RWPE2 (cell line): Measurements from ENCODE around the gene ARF1.

Source experiments
- ATAC-seq: fragments of 200-7000 bp; cut with Tn5 transposase; 3 replicates; pipeline ENCODE4 v1.9.1; 2021; ENCODE audit warnings: low read depth
- DNase-seq: peaks from one replicate; pipeline ENCODE4 v3.0.0-alpha.2; 2020; ENCODE audit warnings: low spot score
- H3K27ac ChIP-seq: fragments of 450-650 bp; 2 replicates; pipeline ENCODE4 v1.5.1; 2017; ENCODE audit warnings: mild to moderate bottlenecking; ENCODE audit not compliant: poor library complexity, severe bottlenecking
- H3K27me3 ChIP-seq: fragments of 250-450 bp; sonication (Bioruptor Pico); 2 replicates; pipeline ENCODE4 v1.5.1; 2021; ENCODE audit warnings: mild to moderate bottlenecking, moderate library complexity; ENCODE audit not compliant: insufficient read depth, poor library complexity, severe bottlenecking
- H3K36me3 ChIP-seq: fragments of 250-450 bp; sonication (Bioruptor Pico); 2 replicates; pipeline ENCODE4 v1.5.1; 2020; ENCODE audit warnings: low read depth, mild to moderate bottlenecking, moderate library complexity
- H3K4me1 ChIP-seq: fragments of 250-450 bp; sonication (Bioruptor Pico); 2 replicates; pipeline ENCODE4 v1.5.1; 2021; ENCODE audit warnings: mild to moderate bottlenecking, moderate library complexity; ENCODE audit not compliant: insufficient read depth, poor library complexity, severe bottlenecking
- H3K4me3 ChIP-seq: fragments of 250-450 bp; sonication (Bioruptor Pico); 2 replicates; pipeline ENCODE4 v1.5.1; 2021; ENCODE audit warnings: mild to moderate bottlenecking, moderate library complexity; ENCODE audit not compliant: severe bottlenecking
- H3K9me3 ChIP-seq: fragments of 250-450 bp; sonication (Bioruptor Pico); 2 replicates; pipeline ENCODE4 v1.5.1; 2021; ENCODE audit warnings: mild to moderate bottlenecking, moderate library complexity; ENCODE audit not compliant: severe bottlenecking
- TF ChIP-seq, protein P1 (sequence below): fragments of 450-650 bp; IDR thresholded peaks from one replicate; pipeline ENCODE4 v1.5.1; 2017; ENCODE audit warnings: mild to moderate bottlenecking, moderate library complexity; ENCODE audit not compliant: poor library complexity, severe bottlenecking

Gene ARF1

DNA sequence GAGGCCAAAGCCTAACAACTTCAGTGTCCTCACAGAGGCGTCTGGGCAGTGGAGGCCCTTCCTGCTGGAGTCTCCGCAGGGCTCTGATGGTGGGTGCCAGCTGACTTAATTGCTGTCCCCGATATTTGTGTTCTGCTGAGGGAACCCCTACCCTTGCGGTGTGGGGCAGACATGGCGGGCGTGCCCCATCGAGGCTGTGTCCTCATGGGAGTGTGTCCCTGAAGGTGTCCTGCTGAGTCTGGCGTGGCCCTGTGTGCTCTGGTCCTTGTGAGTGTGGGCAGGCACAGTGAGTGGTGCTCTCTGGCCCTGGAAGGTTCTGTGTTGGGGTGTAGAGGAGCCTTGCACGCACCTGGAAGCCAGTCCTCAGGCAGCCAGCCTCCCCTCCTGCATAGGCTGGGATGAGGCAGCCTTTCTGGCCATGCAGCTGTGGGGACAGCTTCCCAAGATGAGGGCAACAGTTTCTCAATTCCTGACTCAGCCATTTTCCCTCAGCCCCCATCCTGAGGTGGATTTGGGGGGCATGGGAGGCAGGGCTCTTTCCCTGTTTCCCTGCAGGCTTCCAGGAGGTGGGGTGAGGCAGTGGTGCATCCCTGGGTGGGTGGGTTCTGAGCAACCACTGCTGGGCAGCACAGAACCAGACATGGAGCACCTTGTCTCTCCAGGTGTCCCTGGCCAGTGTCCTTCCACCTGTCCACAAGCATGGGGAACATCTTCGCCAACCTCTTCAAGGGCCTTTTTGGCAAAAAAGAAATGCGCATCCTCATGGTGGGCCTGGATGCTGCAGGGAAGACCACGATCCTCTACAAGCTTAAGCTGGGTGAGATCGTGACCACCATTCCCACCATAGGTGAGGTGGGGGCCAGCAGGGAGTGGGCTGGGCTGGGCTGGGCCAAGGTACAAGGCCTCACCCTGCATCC is 14.2 kb downstream of the ARF1 start:
- ATAC-seq (no peak), DNase-seq (no peak)
- peaks cover 17% of the 10 kb centered on the region for H3K36me3 ChIP-seq
- H3K4me1 ChIP-seq = no peaks in the 10 kb centered on the region
- no peaks in the 10 kb centered on the region for H3K9me3 ChIP-seq
- no peak overlapping the region for H3K27ac ChIP-seq
- H3K4me3 ChIP-seq = no peak overlapping the region
- H3K27me3 ChIP-seq = no peaks in the 10 kb centered on the region
- TF ChIP-seq, protein P1, sequence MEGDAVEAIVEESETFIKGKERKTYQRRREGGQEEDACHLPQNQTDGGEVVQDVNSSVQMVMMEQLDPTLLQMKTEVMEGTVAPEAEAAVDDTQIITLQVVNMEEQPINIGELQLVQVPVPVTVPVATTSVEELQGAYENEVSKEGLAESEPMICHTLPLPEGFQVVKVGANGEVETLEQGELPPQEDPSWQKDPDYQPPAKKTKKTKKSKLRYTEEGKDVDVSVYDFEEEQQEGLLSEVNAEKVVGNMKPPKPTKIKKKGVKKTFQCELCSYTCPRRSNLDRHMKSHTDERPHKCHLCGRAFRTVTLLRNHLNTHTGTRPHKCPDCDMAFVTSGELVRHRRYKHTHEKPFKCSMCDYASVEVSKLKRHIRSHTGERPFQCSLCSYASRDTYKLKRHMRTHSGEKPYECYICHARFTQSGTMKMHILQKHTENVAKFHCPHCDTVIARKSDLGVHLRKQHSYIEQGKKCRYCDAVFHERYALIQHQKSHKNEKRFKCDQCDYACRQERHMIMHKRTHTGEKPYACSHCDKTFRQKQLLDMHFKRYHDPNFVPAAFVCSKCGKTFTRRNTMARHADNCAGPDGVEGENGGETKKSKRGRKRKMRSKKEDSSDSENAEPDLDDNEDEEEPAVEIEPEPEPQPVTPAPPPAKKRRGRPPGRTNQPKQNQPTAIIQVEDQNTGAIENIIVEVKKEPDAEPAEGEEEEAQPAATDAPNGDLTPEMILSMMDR = no peak

DNA sequence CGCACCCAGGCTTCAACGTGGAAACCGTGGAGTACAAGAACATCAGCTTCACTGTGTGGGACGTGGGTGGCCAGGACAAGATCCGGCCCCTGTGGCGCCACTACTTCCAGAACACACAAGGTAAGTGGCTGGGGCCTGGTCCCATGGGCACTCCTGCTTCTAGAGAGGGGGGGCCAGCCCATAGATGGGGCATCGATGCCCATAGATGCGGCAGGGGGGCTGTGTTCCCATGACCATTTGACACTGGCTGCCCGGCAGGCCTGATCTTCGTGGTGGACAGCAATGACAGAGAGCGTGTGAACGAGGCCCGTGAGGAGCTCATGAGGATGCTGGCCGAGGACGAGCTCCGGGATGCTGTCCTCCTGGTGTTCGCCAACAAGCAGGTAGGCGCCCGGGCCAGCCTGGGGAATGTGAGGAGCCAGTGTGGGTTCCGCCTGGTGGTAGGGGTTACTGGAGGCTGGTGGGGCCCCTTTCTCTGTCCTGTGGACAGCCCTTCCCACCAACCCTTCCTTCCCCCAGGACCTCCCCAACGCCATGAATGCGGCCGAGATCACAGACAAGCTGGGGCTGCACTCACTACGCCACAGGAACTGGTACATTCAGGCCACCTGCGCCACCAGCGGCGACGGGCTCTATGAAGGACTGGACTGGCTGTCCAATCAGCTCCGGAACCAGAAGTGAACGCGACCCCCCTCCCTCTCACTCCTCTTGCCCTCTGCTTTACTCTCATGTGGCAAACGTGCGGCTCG is 15.0 kb downstream of the ARF1 start:
- DNase-seq (no peak), ATAC-seq (no peak)
- H3K9me3 ChIP-seq = no peaks in the 10 kb centered on the region
- no peak overlapping the region for H3K4me3 ChIP-seq
- TF ChIP-seq, protein P1 = no peak
- peaks cover 9% of the 10 kb centered on the region for H3K36me3 ChIP-seq
- no peaks in the 10 kb centered on the region for H3K27me3 ChIP-seq
- H3K4me1 ChIP-seq = no peaks in the 10 kb centered on the region
- H3K27ac ChIP-seq = no peak overlapping the region

DNA sequence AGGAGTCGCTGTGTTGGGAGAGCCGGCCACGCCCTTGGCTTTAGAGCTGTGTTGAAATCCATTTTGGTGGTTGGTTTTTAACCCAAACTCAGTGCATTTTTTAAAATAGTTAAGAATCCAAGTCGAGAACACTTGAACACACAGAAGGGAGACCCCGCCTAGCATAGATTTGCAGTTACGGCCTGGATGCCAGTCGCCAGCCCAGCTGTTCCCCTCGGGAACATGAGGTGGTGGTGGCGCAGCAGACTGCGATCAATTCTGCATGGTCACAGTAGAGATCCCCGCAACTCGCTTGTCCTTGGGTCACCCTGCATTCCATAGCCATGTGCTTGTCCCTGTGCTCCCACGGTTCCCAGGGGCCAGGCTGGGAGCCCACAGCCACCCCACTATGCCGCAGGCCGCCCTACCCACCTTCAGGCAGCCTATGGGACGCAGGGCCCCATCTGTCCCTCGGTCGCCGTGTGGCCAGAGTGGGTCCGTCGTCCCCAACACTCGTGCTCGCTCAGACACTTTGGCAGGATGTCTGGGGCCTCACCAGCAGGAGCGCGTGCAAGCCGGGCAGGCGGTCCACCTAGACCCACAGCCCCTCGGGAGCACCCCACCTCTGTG is 15.9 kb downstream of the ARF1 start:
- Histone ChIP-seq H3K4me1 (no peaks in the 10 kb centered on the region), H3K4me3 (no peak overlapping the region), H3K9me3 (no peaks in the 10 kb centered on the region), H3K36me3 (peaks cover 3% of the 10 kb centered on the region), H3K27ac (no peak overlapping the region), H3K27me3 (no peaks in the 10 kb centered on the region)
- TF ChIP-seq, protein P1 = no peak
- DNase-seq = no peak
- no peak for ATAC-seq

DNA sequence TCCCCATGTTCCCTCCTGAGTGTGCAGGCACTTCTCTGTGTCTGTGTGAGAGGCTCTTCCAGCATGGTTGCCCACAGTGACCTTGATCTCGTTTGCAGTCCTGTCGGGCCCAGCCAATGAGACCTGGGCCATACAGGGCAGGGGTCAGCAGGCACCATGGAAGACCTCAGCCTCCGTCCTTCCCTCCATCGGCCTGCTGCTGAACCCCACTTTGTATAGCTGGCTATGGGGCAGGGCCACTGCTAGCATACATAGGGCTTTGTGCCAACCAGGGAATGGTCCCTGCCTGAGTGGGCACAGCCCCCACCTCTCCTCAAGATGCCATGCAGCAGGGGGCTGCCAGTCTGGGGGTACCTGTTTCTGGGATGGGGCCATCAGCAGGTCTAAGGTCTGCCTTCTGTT is 16.8 kb downstream of the ARF1 start:
- Histone ChIP-seq H3K27ac (no peak overlapping the region), H3K36me3 (peaks cover 3% of the 10 kb centered on the region), H3K27me3 (no peaks in the 10 kb centered on the region), H3K4me3 (no peak overlapping the region), H3K9me3 (no peaks in the 10 kb centered on the region), H3K4me1 (no peaks in the 10 kb centered on the region)
- no peak for DNase-seq
- ATAC-seq = no peak
- TF ChIP-seq, protein P1 = no peak
